Measurements from ENCODE around the gene MGA. TPM values are rescaled to one million over a fixed set of nuclear protein-coding genes. Genes with fewer than 3 reads are reported as not detected.

The MGA gene
- total and polyA plus RNA-seq, 2 donors (not counting 1 experiment from before 2014, with no cell fraction given), result 6.5 to 33.7 TPM

DNA sequence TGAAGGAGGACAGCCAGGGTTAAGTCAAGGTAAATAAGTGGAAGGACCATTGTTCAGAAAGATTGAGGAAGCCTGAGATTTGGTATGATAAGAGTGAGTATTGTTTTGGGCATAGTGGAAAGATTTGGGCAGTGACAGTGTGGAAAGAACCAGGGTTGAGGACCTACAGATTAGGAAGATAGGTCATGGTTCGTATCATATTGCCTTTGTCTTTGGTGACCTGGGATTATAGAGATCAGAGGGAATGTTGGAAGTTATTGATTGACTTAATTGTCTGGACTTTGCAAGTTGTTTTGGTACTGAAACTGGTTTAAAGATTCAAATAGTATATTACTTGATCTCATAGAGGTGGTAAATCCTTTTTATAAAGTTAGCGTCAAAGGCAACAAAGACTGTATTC is 23.1 kb upstream of the MGA start:
- Histone ChIP-seq H2AFZ (ENCODE audit: low read length) (no peak overlapping the region), H3K4me2 (ENCODE audit: extremely low read depth, insufficient read depth, low read length) (no peak overlapping the region), H3K9me3 (ENCODE audit: control insufficient read depth, insufficient read depth, low read depth, low read length) (no peaks in the 10 kb centered on the region), H3K27me3 (ENCODE audit: control insufficient read depth, insufficient read depth, low read length) (no peaks in the 10 kb centered on the region), H3K27ac (ENCODE audit: insufficient read depth, low read length) (no peak overlapping the region), H4K20me1 (ENCODE audit: control insufficient read depth, extremely low read depth, insufficient read depth, low read length) (no peaks in the 10 kb centered on the region), H3K9ac (ENCODE audit: insufficient read depth, low read length) (no peak overlapping the region), H3K36me3 (ENCODE audit: control insufficient read depth, insufficient read depth, low read length) (no peaks in the 10 kb centered on the region), H3K4me1 (ENCODE audit: control insufficient read depth, extremely low read depth, insufficient read depth, low read length) (no peaks in the 10 kb centered on the region), H3K4me3 (replicated peaks in 1 of 4; ENCODE audit: control extremely low read depth in 1 of 4, insufficient read depth in 1 of 4, low read depth in 3 of 4, low read length in 4 of 4) (no peak overlapping the region), H3K79me2 (ENCODE audit: control insufficient read depth, insufficient read depth, low read length) (no peaks in the 10 kb centered on the region)
- no peak for TF ChIP-seq EZH2 (IDR thresholded peaks at IDR 0.05; ENCODE audit: low read length, missing control alignments)
- TF ChIP-seq, protein P1, sequence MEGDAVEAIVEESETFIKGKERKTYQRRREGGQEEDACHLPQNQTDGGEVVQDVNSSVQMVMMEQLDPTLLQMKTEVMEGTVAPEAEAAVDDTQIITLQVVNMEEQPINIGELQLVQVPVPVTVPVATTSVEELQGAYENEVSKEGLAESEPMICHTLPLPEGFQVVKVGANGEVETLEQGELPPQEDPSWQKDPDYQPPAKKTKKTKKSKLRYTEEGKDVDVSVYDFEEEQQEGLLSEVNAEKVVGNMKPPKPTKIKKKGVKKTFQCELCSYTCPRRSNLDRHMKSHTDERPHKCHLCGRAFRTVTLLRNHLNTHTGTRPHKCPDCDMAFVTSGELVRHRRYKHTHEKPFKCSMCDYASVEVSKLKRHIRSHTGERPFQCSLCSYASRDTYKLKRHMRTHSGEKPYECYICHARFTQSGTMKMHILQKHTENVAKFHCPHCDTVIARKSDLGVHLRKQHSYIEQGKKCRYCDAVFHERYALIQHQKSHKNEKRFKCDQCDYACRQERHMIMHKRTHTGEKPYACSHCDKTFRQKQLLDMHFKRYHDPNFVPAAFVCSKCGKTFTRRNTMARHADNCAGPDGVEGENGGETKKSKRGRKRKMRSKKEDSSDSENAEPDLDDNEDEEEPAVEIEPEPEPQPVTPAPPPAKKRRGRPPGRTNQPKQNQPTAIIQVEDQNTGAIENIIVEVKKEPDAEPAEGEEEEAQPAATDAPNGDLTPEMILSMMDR (conservative IDR thresholded peaks at IDR 0.05 in 1 of 2, IDR thresholded peaks at IDR 0.05 in 1 of 2; ENCODE audit: low read depth in 1 of 2, low read length in 2 of 2), result no peak
- no peak for DNase-seq (ENCODE audit: low read depth in 2 of 2)

DNA sequence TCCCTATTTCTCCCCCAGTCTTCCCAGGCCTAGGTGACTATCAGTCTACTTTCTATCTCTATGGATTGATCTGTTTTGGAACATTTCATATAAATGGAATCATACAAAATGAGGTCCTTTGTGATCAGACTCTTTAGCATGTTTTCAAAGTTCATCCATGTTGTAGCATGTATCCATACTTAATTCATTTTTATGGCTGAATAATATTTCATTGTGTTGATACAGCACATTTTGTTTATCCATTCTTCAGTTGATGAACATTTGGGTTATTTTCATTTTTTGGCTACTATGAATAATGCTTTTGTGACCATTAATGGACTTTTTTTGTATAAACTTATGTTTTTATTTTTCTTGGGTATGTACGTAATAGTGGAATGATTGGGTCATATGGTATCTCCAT is 19.2 kb upstream of the MGA start:
- H3K9me3 ChIP-seq (ENCODE audit: control insufficient read depth, insufficient read depth, low read depth, low read length), result no peaks in the 10 kb centered on the region

DNA sequence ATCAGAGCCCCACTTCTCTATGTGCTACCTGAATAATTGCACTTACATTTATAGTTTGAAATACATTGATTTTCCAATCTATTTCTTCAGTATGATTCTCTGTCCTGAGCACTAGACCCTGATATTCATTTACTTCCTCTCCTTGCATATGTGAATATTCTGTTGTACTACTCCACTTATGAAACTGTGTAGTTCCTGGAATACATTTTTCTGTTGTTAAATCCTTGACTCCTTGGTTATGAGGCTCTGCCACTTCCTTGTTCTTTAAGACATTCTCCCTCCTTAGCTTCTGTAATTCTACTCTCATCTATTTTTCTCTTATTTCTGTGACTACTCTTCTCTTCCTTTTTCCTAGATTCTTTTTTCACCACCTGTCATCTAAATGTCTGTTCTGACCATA is 12.9 kb upstream of the MGA start:
- Histone ChIP-seq H4K20me1 (ENCODE audit: control insufficient read depth, extremely low read depth, insufficient read depth, low read length) (no peaks in the 10 kb centered on the region), H3K27ac (ENCODE audit: insufficient read depth, low read length) (no peak overlapping the region), H3K9ac (ENCODE audit: insufficient read depth, low read length) (no peak overlapping the region), H3K9me3 (ENCODE audit: control insufficient read depth, insufficient read depth, low read depth, low read length) (no peaks in the 10 kb centered on the region), H3K36me3 (ENCODE audit: control insufficient read depth, insufficient read depth, low read length) (no peaks in the 10 kb centered on the region), H3K4me1 (ENCODE audit: control insufficient read depth, extremely low read depth, insufficient read depth, low read length) (no peaks in the 10 kb centered on the region), H3K79me2 (ENCODE audit: control insufficient read depth, insufficient read depth, low read length) (no peaks in the 10 kb centered on the region), H3K4me2 (ENCODE audit: extremely low read depth, insufficient read depth, low read length) (no peak overlapping the region), H3K4me3 (replicated peaks in 1 of 4; ENCODE audit: control extremely low read depth in 1 of 4, insufficient read depth in 1 of 4, low read depth in 3 of 4, low read length in 4 of 4) (no peak overlapping the region), H2AFZ (ENCODE audit: low read length) (no peak overlapping the region), H3K27me3 (ENCODE audit: control insufficient read depth, insufficient read depth, low read length) (no peaks in the 10 kb centered on the region)
- DNase-seq (ENCODE audit: low read depth in 2 of 2), result no peak
- TF ChIP-seq, protein P1 (conservative IDR thresholded peaks at IDR 0.05 in 1 of 2, IDR thresholded peaks at IDR 0.05 in 1 of 2; ENCODE audit: low read depth in 1 of 2, low read length in 2 of 2), result no peak
- TF ChIP-seq EZH2 (IDR thresholded peaks at IDR 0.05; ENCODE audit: low read length, missing control alignments), result no peak

More for the DNA sequence above, 19.2 kb upstream of the MGA start:
- Histone ChIP-seq H3K4me3 (replicated peaks in 1 of 4; ENCODE audit: control extremely low read depth in 1 of 4, insufficient read depth in 1 of 4, low read depth in 3 of 4, low read length in 4 of 4) (no peak overlapping the region), H4K20me1 (ENCODE audit: control insufficient read depth, extremely low read depth, insufficient read depth, low read length) (no peaks in the 10 kb centered on the region), H3K4me2 (ENCODE audit: extremely low read depth, insufficient read depth, low read length) (no peak overlapping the region), H3K9ac (ENCODE audit: insufficient read depth, low read length) (no peak overlapping the region), H3K4me1 (ENCODE audit: control insufficient read depth, extremely low read depth, insufficient read depth, low read length) (no peaks in the 10 kb centered on the region), H3K79me2 (ENCODE audit: control insufficient read depth, insufficient read depth, low read length) (no peaks in the 10 kb centered on the region), H3K36me3 (ENCODE audit: control insufficient read depth, insufficient read depth, low read length) (no peaks in the 10 kb centered on the region), H3K27me3 (ENCODE audit: control insufficient read depth, insufficient read depth, low read length) (no peaks in the 10 kb centered on the region), H2AFZ (ENCODE audit: low read length) (no peak overlapping the region), H3K27ac (ENCODE audit: insufficient read depth, low read length) (no peak overlapping the region)
- DNase-seq (ENCODE audit: low read depth in 2 of 2), result no peak
- TF ChIP-seq, protein P1 (conservative IDR thresholded peaks at IDR 0.05 in 1 of 2, IDR thresholded peaks at IDR 0.05 in 1 of 2; ENCODE audit: low read depth in 1 of 2, low read length in 2 of 2), result no peak
- TF ChIP-seq EZH2 (IDR thresholded peaks at IDR 0.05; ENCODE audit: low read length, missing control alignments), result no peak
